ENCODE results near the gene ZBTB20.

ZBTB20 gene

DNA sequence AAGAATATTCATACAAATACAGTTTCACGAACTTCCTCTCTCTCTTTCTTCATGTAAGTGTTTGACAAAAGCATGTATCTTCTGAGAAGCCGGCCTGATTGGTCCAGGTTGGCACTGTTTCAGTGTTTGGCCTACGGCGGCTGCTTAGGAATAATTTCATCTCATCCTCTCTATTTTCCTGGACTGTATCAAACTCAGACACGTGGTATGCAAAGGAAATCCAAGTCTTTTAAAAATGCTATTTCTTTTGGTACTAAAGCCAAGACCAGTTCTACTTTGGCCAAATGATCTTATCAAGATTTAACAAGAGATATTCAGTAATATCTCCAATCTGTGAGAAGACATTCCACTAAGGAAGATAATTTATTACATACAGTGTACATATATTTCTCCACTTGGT, 700.5 kb downstream of the ZBTB20 start:
- H3K4me1 ChIP-seq (ENCODE audit: insufficient read depth, low read length) = peaks cover 23% of the 10 kb centered on the region
- no peak overlapping the region for H3K9ac ChIP-seq (ENCODE audit: low read depth, low read length)
- H3K36me3 ChIP-seq (ENCODE audit: insufficient read depth, low read length) = no peaks in the 10 kb centered on the region
- no peaks in the 10 kb centered on the region for H3K9me3 ChIP-seq (ENCODE audit: control insufficient read depth, insufficient read depth, low read length)

- Histone ChIP-seq H3K9me3 (ENCODE audit: control insufficient read depth, insufficient read depth, low read length) (no peaks in the 10 kb centered on the region), H3K9ac (ENCODE audit: low read depth, low read length) (no peak overlapping the region), H3K36me3 (ENCODE audit: insufficient read depth, low read length) (no peaks in the 10 kb centered on the region), H3K4me1 (ENCODE audit: insufficient read depth, low read length) (peaks cover 18% of the 10 kb centered on the region; the same call in 1 of the 2 replicates)
These were observed 701.9 kb downstream of the ZBTB20 start for GRCh38 chr3:114445233-114445632.

DNA sequence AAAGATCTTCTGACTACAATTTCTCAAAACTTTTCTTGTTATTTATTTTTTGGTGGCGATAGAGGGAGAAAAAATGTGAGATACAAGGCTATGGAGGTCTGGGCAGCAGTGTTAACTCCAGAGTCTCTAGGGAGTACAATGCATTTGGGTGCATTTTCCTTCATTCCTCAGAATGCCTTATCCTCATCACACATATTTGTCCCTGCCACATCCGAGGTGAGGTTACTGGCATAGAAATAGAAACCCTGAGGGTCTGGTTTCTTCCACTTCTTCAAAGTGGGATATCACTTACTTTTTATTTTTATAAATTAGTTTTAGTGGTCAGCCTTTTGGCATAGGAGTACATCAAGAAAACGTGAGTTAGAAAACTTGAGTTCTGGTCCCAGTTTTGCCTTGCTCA, 702.9 kb downstream of the ZBTB20 start:
- Histone ChIP-seq H3K9me3 (ENCODE audit: control insufficient read depth, insufficient read depth, low read length) (no peaks in the 10 kb centered on the region), H3K36me3 (ENCODE audit: insufficient read depth, low read length) (no peaks in the 10 kb centered on the region)

GRCh38 chr3:114442246-114442645, 704.8 kb downstream of the ZBTB20 start:
- Histone ChIP-seq H3K9me3 (ENCODE audit: control insufficient read depth, insufficient read depth, low read length) (no peaks in the 10 kb centered on the region), H3K36me3 (ENCODE audit: insufficient read depth, low read length) (no peaks in the 10 kb centered on the region), H3K9ac (ENCODE audit: low read depth, low read length) (no peak overlapping the region), H3K4me1 (ENCODE audit: insufficient read depth, low read length) (peaks cover 14% of the 10 kb centered on the region)

More for the DNA sequence above, 702.9 kb downstream of the ZBTB20 start:
- Histone ChIP-seq H3K9ac (ENCODE audit: low read depth, low read length) (no peak overlapping the region), H3K4me1 (ENCODE audit: insufficient read depth, low read length) (peaks cover 15% of the 10 kb centered on the region)

DNA sequence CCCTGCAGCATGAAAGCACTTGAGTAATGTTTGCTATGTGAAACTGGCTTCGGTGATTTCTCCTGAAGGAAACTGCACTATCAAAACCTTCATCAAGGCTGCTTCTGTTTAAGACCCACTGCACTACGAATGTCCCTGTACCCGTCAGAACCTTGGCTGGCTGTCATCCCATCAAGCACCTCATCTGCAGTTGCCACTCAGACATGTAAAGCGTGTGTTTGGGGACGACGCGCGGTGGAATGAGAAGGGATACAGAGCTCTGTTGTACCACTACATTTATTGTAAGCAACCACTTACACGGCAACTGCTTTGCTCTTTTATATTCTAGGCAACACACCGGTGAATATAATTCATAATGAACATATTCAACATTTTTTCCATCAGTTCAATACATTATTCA, 705.7 kb downstream of the ZBTB20 start:
- peaks cover 14% of the 10 kb centered on the region for H3K4me1 ChIP-seq (ENCODE audit: insufficient read depth, low read length)
- no peaks in the 10 kb centered on the region for H3K9me3 ChIP-seq (ENCODE audit: control insufficient read depth, insufficient read depth, low read length)
- no peaks in the 10 kb centered on the region for H3K36me3 ChIP-seq (ENCODE audit: insufficient read depth, low read length)
- H3K9ac ChIP-seq (ENCODE audit: low read depth, low read length) = no peak overlapping the region

GRCh38 chr3:114440700-114441099, 706.4 kb downstream of the ZBTB20 start:
- no peaks in the 10 kb centered on the region for H3K36me3 ChIP-seq (ENCODE audit: insufficient read depth, low read length)
- no peaks in the 10 kb centered on the region for H3K9me3 ChIP-seq (ENCODE audit: control insufficient read depth, insufficient read depth, low read length)
- H3K4me1 ChIP-seq (ENCODE audit: insufficient read depth, low read length) = peaks cover 14% of the 10 kb centered on the region
- no peak overlapping the region for H3K9ac ChIP-seq (ENCODE audit: low read depth, low read length)

DNA sequence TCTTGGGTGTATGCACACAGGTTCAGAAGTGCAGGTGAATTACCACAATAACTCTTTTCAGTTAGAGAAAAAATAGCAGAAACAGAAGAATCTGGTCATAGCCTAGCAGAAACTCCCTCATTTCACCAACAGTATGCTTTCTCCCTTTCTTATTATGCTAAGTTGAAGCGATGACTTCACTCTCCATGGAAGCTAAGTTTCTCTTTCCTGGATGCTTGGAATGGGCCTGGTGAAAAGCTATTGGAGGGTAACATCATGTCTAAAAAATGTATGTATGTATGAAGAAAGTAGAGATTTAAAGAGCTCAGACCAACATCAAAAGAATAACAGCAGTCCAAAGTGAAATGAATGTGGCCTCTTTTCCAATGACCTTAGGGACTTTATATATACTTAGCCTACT, 707.8 kb downstream of the ZBTB20 start:
- no peaks in the 10 kb centered on the region for H3K36me3 ChIP-seq (ENCODE audit: insufficient read depth, low read length)
- peaks cover 14% of the 10 kb centered on the region for H3K4me1 ChIP-seq (ENCODE audit: insufficient read depth, low read length)
- no peak overlapping the region for H3K9ac ChIP-seq (ENCODE audit: low read depth, low read length)
- no peaks in the 10 kb centered on the region for H3K9me3 ChIP-seq (ENCODE audit: control insufficient read depth, insufficient read depth, low read length)

GRCh38 chr3:114437897-114438296, 709.2 kb downstream of the ZBTB20 start:
- H3K4me1 ChIP-seq (ENCODE audit: insufficient read depth, low read length) = peaks cover 14% of the 10 kb centered on the region
- H3K9me3 ChIP-seq (ENCODE audit: control insufficient read depth, insufficient read depth, low read length) = no peaks in the 10 kb centered on the region
- no peaks in the 10 kb centered on the region for H3K36me3 ChIP-seq (ENCODE audit: insufficient read depth, low read length)
- no peak overlapping the region for H3K9ac ChIP-seq (ENCODE audit: low read depth, low read length)

DNA sequence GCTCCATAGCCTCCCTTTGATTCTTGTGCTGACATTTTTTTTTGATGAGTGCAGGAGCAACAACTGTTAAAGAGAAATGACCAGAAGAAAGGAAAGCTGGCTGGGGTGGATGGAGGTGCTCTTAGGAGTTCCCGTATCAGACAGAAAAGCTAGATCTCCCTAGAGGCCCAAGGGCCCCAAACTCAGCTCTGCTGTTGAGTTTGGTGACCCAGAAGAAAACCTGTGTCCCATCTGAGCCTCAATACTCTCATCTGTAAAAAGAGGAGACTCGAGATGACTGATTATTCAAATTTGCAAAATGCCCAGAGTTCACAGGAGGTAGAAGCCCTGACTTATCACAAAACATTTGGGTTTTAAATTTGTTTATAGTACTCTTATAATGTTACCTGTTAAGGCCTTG, 710.9 kb downstream of the ZBTB20 start:
- Histone ChIP-seq H3K36me3 (ENCODE audit: insufficient read depth, low read length) (no peaks in the 10 kb centered on the region), H3K4me1 (ENCODE audit: insufficient read depth, low read length) (peaks cover 10% of the 10 kb centered on the region), H3K9ac (ENCODE audit: low read depth, low read length) (no peak overlapping the region), H3K9me3 (ENCODE audit: control insufficient read depth, insufficient read depth, low read length) (no peaks in the 10 kb centered on the region)

DNA sequence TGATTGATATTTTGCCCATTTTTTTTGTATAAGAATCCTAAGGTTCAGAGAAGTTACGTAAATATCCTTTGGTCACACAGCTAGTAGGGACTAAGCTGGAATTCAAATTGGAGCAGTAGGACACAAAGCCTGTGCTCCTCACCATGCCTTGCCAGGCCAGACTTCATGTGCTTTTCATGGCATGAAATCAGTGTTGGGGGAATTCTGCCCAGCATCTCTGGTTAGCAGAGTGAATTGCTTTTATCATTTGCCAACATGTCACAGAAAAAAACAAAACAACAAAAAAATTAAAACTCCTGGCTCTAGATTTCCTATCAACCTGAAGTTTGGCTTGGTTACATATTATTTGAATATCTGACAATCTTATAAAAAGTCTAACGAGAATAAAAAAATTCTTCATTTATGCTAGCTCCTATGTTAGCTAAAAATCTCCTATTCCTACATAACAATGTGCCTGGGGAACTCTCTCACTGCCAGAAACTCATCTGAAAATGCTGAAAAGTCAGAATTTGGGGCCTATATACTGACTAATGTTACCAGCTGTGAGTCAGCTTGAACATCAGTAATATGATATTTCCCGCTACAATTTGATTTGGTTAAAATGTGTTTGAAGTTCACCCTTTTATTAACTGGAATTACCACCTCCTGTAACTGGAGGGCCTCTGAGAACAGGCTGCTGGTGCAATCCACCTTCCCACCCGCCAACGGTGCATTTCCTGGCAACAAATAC, 711.5 kb downstream of the ZBTB20 start:
- H3K36me3 ChIP-seq (ENCODE audit: insufficient read depth, low read length) = no peaks in the 10 kb centered on the region
- H3K4me1 ChIP-seq (ENCODE audit: insufficient read depth, low read length) = peaks cover 10% of the 10 kb centered on the region
- no peak overlapping the region for H3K9ac ChIP-seq (ENCODE audit: low read depth, low read length)
- H3K9me3 ChIP-seq (ENCODE audit: control insufficient read depth, insufficient read depth, low read length) = no peaks in the 10 kb centered on the region

DNA sequence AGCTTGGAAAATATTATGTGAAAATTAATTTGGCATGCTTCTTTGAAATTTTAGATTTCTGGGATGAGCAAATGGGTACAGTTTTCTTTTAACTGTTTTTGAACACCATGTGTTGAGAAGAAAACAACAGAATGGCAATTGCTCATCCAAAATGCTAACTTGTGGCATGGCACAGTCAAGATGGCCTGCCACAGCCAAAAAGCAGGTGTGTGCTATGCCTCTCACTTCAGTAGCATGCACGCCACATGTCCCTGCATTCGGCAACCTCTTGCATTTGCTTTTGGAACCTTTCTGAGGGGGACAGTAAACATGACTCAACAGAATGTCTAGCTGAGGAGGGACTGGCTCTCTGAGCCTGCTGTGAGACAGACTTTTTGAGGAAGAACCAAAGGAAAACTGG, 714.8 kb downstream of the ZBTB20 start:
- Histone ChIP-seq H3K36me3 (ENCODE audit: insufficient read depth, low read length) (no peaks in the 10 kb centered on the region), H3K4me1 (ENCODE audit: insufficient read depth, low read length) (no peaks in the 10 kb centered on the region; the same call in 1 of the 2 replicates), H3K9ac (ENCODE audit: low read depth, low read length) (no peak overlapping the region), H3K9me3 (ENCODE audit: control insufficient read depth, insufficient read depth, low read length) (no peaks in the 10 kb centered on the region)

- H3K9ac ChIP-seq (ENCODE audit: low read depth, low read length) = no peak overlapping the region
- no peaks in the 10 kb centered on the region for H3K9me3 ChIP-seq (ENCODE audit: control insufficient read depth, insufficient read depth, low read length)
- no peaks in the 10 kb centered on the region; the same call in none of the 2 replicates for H3K4me1 ChIP-seq (ENCODE audit: insufficient read depth, low read length)
- no peaks in the 10 kb centered on the region for H3K36me3 ChIP-seq (ENCODE audit: insufficient read depth, low read length)
These were observed 719.0 kb downstream of the ZBTB20 start for GRCh38 chr3:114428044-114428595.

DNA sequence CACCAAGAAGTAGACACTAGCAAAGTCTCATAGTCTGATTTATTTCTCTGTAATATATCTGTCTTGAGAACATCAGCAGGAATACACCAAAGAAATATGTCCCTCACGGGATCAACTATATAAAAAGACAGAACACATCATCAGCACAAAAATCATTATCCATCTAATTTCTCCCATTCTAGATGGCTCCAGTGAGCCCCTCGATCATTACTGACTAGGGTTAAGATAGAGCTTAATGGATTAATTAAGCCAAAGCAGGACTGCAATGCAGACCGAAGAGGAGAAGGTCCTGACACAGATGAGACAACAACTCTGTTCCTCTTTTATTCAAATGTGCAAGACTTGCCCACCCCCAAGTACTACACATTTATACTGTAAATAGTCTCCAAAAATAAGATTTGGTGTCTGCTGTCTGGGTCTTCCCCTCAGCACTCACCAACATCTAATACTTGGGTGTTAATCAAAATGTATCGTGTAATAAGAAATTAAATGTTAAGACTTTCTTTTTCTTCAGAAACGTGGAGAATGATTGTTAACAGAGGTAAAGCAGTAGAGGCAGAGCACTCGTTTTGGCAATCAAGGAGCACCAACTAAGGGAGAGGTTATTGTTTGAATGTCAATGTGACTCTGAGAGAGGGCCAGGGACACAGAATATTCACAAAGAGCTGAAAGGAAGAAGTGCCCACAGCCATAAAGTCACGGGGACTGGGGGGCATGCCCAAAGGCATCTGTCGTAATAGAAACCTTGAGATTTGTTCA, 719.6 kb downstream of the ZBTB20 start:
- H3K9me3 ChIP-seq (ENCODE audit: control insufficient read depth, insufficient read depth, low read length) = no peaks in the 10 kb centered on the region
- no peaks in the 10 kb centered on the region for H3K36me3 ChIP-seq (ENCODE audit: insufficient read depth, low read length)
- H3K4me1 ChIP-seq (ENCODE audit: insufficient read depth, low read length) = no peaks in the 10 kb centered on the region; the same call in none of the 2 replicates
- no peak overlapping the region for H3K9ac ChIP-seq (ENCODE audit: low read depth, low read length)

DNA sequence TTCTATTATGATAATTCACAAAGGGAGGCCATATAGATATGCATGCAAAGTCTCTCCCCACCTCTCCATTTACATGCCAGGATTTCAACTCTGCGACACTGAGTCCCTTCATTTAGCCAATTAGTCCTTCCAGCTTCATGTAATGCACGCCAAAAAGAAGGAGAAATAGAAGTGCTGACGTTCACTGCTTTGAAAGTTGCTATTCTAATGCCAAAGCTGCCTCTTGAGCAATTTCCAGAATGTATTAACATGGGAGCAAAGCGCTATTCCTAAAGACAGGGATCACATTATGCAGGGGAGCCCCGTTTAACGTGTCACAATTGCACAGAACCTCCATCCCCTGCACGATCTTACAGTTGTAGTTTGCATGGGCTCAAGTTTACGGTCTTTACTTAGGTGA, 722.8 kb downstream of the ZBTB20 start:
- H3K9ac ChIP-seq (ENCODE audit: low read depth, low read length) = no peak overlapping the region
- no peaks in the 10 kb centered on the region for H3K9me3 ChIP-seq (ENCODE audit: control insufficient read depth, insufficient read depth, low read length)
- H3K4me1 ChIP-seq (ENCODE audit: insufficient read depth, low read length) = no peaks in the 10 kb centered on the region; the same call in none of the 2 replicates
- no peaks in the 10 kb centered on the region for H3K36me3 ChIP-seq (ENCODE audit: insufficient read depth, low read length)

- Histone ChIP-seq H3K9me3 (ENCODE audit: control insufficient read depth, insufficient read depth, low read length) (no peaks in the 10 kb centered on the region), H3K9ac (ENCODE audit: low read depth, low read length) (no peak overlapping the region), H3K4me1 (ENCODE audit: insufficient read depth, low read length) (no peaks in the 10 kb centered on the region; the same call in 1 of the 2 replicates), H3K36me3 (ENCODE audit: insufficient read depth, low read length) (no peaks in the 10 kb centered on the region)
These were observed 725.9 kb downstream of the ZBTB20 start for GRCh38 chr3:114421204-114421603.

Data from ES-I3 (cell line).